Measurements from ENCODE around the gene EIF4E1B. TPM values are rescaled to one million over a fixed set of nuclear protein-coding genes. Genes with fewer than 3 reads are reported as not detected.

The EIF4E1B gene
- total and polyA plus RNA-seq, 4 donors, result not detected

DNA sequence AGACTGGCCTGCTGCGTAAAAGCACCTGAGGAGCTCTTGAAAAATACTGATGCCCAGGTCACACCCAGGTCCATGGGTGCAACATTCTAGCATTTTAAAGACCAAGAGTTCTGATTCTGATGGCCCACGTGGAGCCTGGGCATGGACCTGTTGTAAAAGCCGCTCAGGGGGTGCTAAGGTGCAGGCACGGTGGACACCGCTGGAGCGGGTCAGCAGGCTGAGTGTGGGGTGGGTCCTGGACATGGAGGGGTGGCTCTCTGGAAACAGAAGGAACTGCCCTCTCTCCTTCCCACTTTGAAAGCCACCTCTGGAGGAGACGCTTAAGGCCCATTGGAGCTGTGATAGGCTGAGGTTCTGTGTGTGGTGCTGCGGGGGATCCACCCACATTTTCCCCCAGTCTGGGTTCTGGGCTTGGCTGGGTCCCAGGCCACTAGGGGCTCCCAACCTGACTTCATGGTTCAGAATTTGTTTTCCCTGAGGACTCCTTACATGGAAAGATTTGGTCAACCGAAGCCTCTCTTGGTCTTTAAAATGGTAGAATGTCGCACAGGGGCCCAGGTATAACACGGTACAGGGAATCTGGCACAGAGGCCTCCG lies 37.1 kb upstream of the EIF4E1B start:
- Histone ChIP-seq H3K9me3 (ENCODE audit: control insufficient read depth in 4 of 4, low read length in 3 of 4) (no peaks in the 10 kb centered on the region), H3K9ac (ENCODE audit: low read depth in 1 of 2, low read length in 2 of 2) (no peak overlapping the region), H3K4me1 (ENCODE audit: control insufficient read depth in 4 of 4, insufficient read depth in 4 of 4, low read length in 3 of 4) (peaks cover 4 to 16% (median 6%) of the 10 kb centered on the region in 4 donors), H3K4me3 (ENCODE audit: low read depth in 1 of 3, low read length in 3 of 3) (no peak overlapping the region), H3K27ac (ENCODE audit: low read depth in 1 of 2, low read length in 2 of 2) (no peak overlapping the region), H3K36me3 (ENCODE audit: control insufficient read depth in 4 of 4, insufficient read depth in 3 of 4, low read depth in 1 of 4, low read length in 3 of 4) (peaks cover 0 to 15% (median 3%) of the 10 kb centered on the region in 4 donors), H3K27me3 (ENCODE audit: control insufficient read depth in 4 of 4, insufficient read depth in 4 of 4, low read length in 3 of 4) (no peaks in the 10 kb centered on the region)
- WGBS, result 95% methylated on average over 12 of the region's 12 CpGs
- no peak for DNase-seq (ENCODE audit: low spot score)
- TF ChIP-seq NR2F2 (IDR thresholded peaks at IDR 0.05) (no peak), RAD21 (IDR thresholded peaks at IDR 0.05) (no peak), SP1 (IDR thresholded peaks at IDR 0.05) (no peak), FOXA1 (IDR thresholded peaks at IDR 0.05) (no peak), YY1 (IDR thresholded peaks at IDR 0.05) (no peak), ZBTB33 (IDR thresholded peaks at IDR 0.05) (no peak), CTCF (IDR thresholded peaks at IDR 0.05; ENCODE audit: low read depth, low read length, missing input control) (no peak), TAF1 (conservative IDR thresholded peaks at IDR 0.05) (no peak), ATF3 (IDR thresholded peaks at IDR 0.05) (no peak)

DNA sequence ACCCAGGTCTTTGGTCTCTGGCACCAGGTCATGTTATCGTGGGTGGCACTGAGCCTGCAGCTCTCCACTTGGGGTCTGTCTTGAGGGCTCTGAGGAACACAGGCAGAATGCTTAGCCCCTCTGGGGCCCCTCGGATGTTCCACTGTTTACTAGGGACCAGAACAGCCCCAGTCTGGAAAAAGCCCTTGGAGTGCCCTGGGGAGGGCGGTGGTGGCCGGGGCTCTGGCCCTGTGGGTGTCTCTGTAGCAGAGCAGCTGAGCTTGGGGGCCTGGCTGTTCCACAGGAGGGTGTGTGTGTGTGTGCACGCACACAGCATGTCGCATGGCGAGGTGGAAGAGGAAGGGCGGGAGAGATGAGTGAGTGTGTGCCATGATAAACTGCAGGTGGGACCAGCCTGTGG lies 35.9 kb upstream of the EIF4E1B start:
- TF ChIP-seq HNF4G (IDR thresholded peaks at IDR 0.05) (no peak), CTCF (IDR thresholded peaks at IDR 0.05; ENCODE audit: low read depth, low read length, missing input control) (no peak), JUND (IDR thresholded peaks at IDR 0.05) (no peak), RAD21 (IDR thresholded peaks at IDR 0.05) (no peak), ZBTB33 (IDR thresholded peaks at IDR 0.05) (no peak), EGR1 (IDR thresholded peaks at IDR 0.05; ENCODE audit: low read depth in 2 of 2) (no peak), RXRA (IDR thresholded peaks at IDR 0.05) (no peak), REST (IDR thresholded peaks at IDR 0.05) (no peak)
- TF ChIP-seq, protein P1, sequence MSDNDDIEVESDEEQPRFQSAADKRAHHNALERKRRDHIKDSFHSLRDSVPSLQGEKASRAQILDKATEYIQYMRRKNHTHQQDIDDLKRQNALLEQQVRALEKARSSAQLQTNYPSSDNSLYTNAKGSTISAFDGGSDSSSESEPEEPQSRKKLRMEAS (IDR thresholded peaks at IDR 0.05), result no peak
- Histone ChIP-seq H3K36me3 (ENCODE audit: control insufficient read depth in 4 of 4, insufficient read depth in 3 of 4, low read depth in 1 of 4, low read length in 3 of 4) (peaks cover 0 to 12% (median 2%) of the 10 kb centered on the region in 4 donors), H3K27ac (ENCODE audit: low read depth in 1 of 2, low read length in 2 of 2) (no peak overlapping the region), H3K9me3 (ENCODE audit: control insufficient read depth in 4 of 4, low read length in 3 of 4) (no peaks in the 10 kb centered on the region), H3K4me1 (ENCODE audit: control insufficient read depth in 4 of 4, insufficient read depth in 4 of 4, low read length in 3 of 4) (peaks cover 4 to 16% (median 6%) of the 10 kb centered on the region in 4 donors), H3K9ac (ENCODE audit: low read depth in 1 of 2, low read length in 2 of 2) (no peak overlapping the region), H3K4me3 (ENCODE audit: low read depth in 1 of 3, low read length in 3 of 3) (no peak overlapping the region), H3K27me3 (ENCODE audit: control insufficient read depth in 4 of 4, insufficient read depth in 4 of 4, low read length in 3 of 4) (no peaks in the 10 kb centered on the region)
- DNase-seq (ENCODE audit: low spot score), result no peak
- WGBS, result 91% methylated on average over 8 of the region's 8 CpGs

Measured in liver (tissue), 9 donors.